ENCODE results near the gene SYNPO2L. TPM values are rescaled to one million over a fixed set of nuclear protein-coding genes. Genes with fewer than 3 reads are reported as not detected.

SYNPO2L gene
- total RNA-seq, 1 experiment from 2014 or later = 0.16 TPM

DNA sequence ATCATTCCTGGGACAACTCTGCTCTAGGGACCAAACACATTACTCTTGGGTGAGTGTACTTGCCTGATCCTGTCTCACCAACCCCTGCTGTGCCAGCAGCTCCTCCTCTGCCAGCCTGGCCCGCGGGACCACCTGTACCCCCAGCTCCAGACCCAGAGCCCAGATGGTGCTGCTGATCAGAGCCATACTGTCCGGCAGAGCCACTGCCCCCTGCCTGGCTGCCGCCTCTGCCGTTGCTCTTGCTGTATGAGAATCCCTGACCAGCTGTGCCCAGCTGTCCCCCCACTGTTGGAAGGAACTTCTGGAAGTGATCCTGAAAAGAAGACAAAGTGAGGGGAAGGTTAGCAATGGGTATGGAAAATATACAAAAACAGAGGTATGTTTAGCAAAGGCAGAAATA lies 21.4 kb downstream of the SYNPO2L start:
- H3K27me3 ChIP-seq (replicated peaks; ENCODE audit: control insufficient read depth, insufficient read depth, low read length) = no peaks in the 10 kb centered on the region
- Mint-ChIP-seq H3K36me3 (ENCODE audit: insufficient read depth, unreplicated experiment) (no peaks in the 10 kb centered on the region), H3K9me3 (ENCODE audit: unreplicated experiment) (no peaks in the 10 kb centered on the region), H3K27me3 (ENCODE audit: insufficient read depth, unreplicated experiment) (no peaks in the 10 kb centered on the region), H3K4me1 (ENCODE audit: low read depth, unreplicated experiment) (no peaks in the 10 kb centered on the region), H3K27ac (ENCODE audit: unreplicated experiment) (no peak overlapping the region), H3K4me3 (ENCODE audit: unreplicated experiment) (no peak overlapping the region)
- no peak for DNase-seq
- no peak overlapping the region for H3K4me3 ChIP-seq (ENCODE audit: low read depth, low read length)
- H3K9me3 ChIP-seq = no peaks in the 10 kb centered on the region
- no peaks in the 10 kb centered on the region for H3K36me3 ChIP-seq (ENCODE audit: control insufficient read depth, insufficient read depth, low read length)
- TF ChIP-seq, protein P1, sequence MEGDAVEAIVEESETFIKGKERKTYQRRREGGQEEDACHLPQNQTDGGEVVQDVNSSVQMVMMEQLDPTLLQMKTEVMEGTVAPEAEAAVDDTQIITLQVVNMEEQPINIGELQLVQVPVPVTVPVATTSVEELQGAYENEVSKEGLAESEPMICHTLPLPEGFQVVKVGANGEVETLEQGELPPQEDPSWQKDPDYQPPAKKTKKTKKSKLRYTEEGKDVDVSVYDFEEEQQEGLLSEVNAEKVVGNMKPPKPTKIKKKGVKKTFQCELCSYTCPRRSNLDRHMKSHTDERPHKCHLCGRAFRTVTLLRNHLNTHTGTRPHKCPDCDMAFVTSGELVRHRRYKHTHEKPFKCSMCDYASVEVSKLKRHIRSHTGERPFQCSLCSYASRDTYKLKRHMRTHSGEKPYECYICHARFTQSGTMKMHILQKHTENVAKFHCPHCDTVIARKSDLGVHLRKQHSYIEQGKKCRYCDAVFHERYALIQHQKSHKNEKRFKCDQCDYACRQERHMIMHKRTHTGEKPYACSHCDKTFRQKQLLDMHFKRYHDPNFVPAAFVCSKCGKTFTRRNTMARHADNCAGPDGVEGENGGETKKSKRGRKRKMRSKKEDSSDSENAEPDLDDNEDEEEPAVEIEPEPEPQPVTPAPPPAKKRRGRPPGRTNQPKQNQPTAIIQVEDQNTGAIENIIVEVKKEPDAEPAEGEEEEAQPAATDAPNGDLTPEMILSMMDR (IDR thresholded peaks at IDR 0.05; ENCODE audit: insufficient read depth in 1 of 2, low read depth in 1 of 2, low read length in 1 of 2, severe bottlenecking in 1 of 2, unreplicated experiment in 1 of 2) = no peak
- intact Hi-C loops (cut with micrococcal nuclease; ENCODE audit: unreplicated experiment) = no loop called here
- ChIA-PET CTCF (no interaction called here), POLR2A (no interaction called here)
- BruUV-seq (replicated peaks) = no TSS peak
- H3K4me1 ChIP-seq = no peaks in the 10 kb centered on the region

DNA sequence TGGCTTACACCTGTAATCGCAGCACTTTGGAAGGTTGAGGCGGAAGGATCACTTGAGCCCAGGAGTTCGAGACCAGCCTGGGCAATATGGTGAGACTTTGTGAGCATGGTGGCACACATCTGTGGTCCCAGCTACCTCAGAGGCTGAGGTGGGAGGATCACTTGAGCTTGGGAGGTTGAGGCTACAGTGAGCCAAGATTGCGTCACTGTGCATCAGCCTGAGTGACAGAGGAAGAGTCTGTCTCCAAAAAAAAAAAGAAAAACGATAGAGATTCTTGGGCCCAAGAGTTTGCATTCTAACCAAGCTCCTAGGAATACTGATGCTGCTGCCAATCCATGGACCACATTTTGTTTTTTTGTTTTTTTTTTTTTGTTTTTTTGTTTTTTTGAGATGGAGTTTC lies 26.7 kb downstream of the SYNPO2L start:
- no TSS peak for BruUV-seq (replicated peaks)
- ChIA-PET CTCF (no interaction called here), POLR2A (no interaction called here)
- no peaks in the 10 kb centered on the region for H3K27me3 ChIP-seq (replicated peaks; ENCODE audit: control insufficient read depth, insufficient read depth, low read length)
- peaks cover 11% of the 10 kb centered on the region for H3K36me3 Mint-ChIP-seq (ENCODE audit: insufficient read depth, unreplicated experiment)
- no peaks in the 10 kb centered on the region for H3K36me3 ChIP-seq (ENCODE audit: control insufficient read depth, insufficient read depth, low read length)
- no peak overlapping the region for H3K27ac Mint-ChIP-seq (ENCODE audit: unreplicated experiment)
- TF ChIP-seq, protein P1 (IDR thresholded peaks at IDR 0.05; ENCODE audit: insufficient read depth in 1 of 2, low read depth in 1 of 2, low read length in 1 of 2, severe bottlenecking in 1 of 2, unreplicated experiment in 1 of 2) = no peak
- no peak overlapping the region for H3K4me3 ChIP-seq (ENCODE audit: low read depth, low read length)
- intact Hi-C loops (cut with micrococcal nuclease; ENCODE audit: unreplicated experiment) = no loop called here
- no peaks in the 10 kb centered on the region for H3K9me3 Mint-ChIP-seq (ENCODE audit: unreplicated experiment)
- no peaks in the 10 kb centered on the region for H3K9me3 ChIP-seq
- H3K4me1 ChIP-seq = peaks cover 9% of the 10 kb centered on the region
- H3K27me3 Mint-ChIP-seq (ENCODE audit: insufficient read depth, unreplicated experiment) = no peaks in the 10 kb centered on the region
- H3K4me3 Mint-ChIP-seq (ENCODE audit: unreplicated experiment) = no peak overlapping the region
- no peak for DNase-seq
- H3K4me1 Mint-ChIP-seq (ENCODE audit: low read depth, unreplicated experiment) = no peaks in the 10 kb centered on the region

DNA sequence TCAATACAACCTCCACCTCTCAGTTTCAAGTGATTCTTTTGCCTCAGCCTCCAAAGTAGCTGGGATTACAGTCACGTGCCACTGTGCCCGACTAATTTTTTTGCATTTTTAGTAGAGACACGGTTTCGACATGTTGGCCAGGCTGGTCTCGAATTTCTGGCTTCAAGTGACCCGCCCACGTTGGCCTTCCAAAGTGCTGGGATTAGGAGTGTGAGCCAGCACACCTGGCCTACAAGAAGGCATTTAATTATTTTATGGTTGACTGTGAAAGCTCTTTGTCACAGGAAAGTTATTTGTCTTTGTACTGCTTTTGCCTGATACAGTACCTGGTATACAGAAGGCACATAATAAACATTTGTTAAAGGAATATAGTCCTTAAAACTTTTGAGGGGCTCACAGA lies 27.4 kb downstream of the SYNPO2L start:
- Histone ChIP-seq H3K36me3 (ENCODE audit: control insufficient read depth, insufficient read depth, low read length) (no peaks in the 10 kb centered on the region), H3K4me1 (peaks cover 9% of the 10 kb centered on the region), H3K4me3 (ENCODE audit: low read depth, low read length) (no peak overlapping the region), H3K27me3 (replicated peaks; ENCODE audit: control insufficient read depth, insufficient read depth, low read length) (no peaks in the 10 kb centered on the region), H3K9me3 (no peaks in the 10 kb centered on the region)
- Mint-ChIP-seq H3K27me3 (ENCODE audit: insufficient read depth, unreplicated experiment) (no peaks in the 10 kb centered on the region), H3K27ac (ENCODE audit: unreplicated experiment) (no peak overlapping the region), H3K36me3 (ENCODE audit: insufficient read depth, unreplicated experiment) (peaks cover 11% of the 10 kb centered on the region), H3K4me3 (ENCODE audit: unreplicated experiment) (no peak overlapping the region), H3K4me1 (ENCODE audit: low read depth, unreplicated experiment) (no peaks in the 10 kb centered on the region), H3K9me3 (ENCODE audit: unreplicated experiment) (no peaks in the 10 kb centered on the region)
- TF ChIP-seq, protein P1 (IDR thresholded peaks at IDR 0.05; ENCODE audit: insufficient read depth in 1 of 2, low read depth in 1 of 2, low read length in 1 of 2, severe bottlenecking in 1 of 2, unreplicated experiment in 1 of 2) = no peak
- POLR2A ChIA-PET = no interaction called here
- no TSS peak for BruUV-seq (replicated peaks)
- intact Hi-C loops (cut with micrococcal nuclease; ENCODE audit: unreplicated experiment) = no loop called here
- DNase-seq = no peak
- CTCF ChIA-PET = no interaction called here
